Loucy (cell line): ENCODE measurements around the gene OPRM1.

Source experiments
- H2AFZ ChIP-seq: fragments of 200-600 bp; sonication (generic); 2 replicates; pipeline ENCODE4 v1.6.0; 2016; ENCODE audit warnings: antibody characterized with exemption, mild to moderate bottlenecking, low read length, moderate library complexity
- H3F3A ChIP-seq: fragments of 200-600 bp; 2 replicates; pipeline ENCODE4 v1.6.0; 2016; ENCODE audit warnings: antibody characterized with exemption, low read depth, mild to moderate bottlenecking
- H3K27me3 ChIP-seq: fragments of 200-600 bp; sonication (generic); 2 replicates; pipeline ENCODE4 v1.6.1; 2014; ENCODE audit warnings: low read length, mild to moderate bottlenecking; ENCODE audit not compliant: insufficient read depth, poor library complexity, severe bottlenecking
- H3K36me3 ChIP-seq: fragments of 200-600 bp; sonication (generic); 2 replicates; pipeline ENCODE4 v1.6.1; 2016; ENCODE audit warnings: low read length; ENCODE audit not compliant: insufficient read depth
- H3K4me1 ChIP-seq: fragments of 200-600 bp; sonication (generic); 2 replicates; pipeline ENCODE4 v1.5.1; 2014; ENCODE audit warnings: low read length, mild to moderate bottlenecking; ENCODE audit not compliant: insufficient read depth, poor library complexity, severe bottlenecking
- H3K4me2 ChIP-seq: fragments of 200-600 bp; sonication (generic); 2 replicates; pipeline ENCODE4 v1.6.0; 2014; ENCODE audit warnings: antibody characterized with exemption, low read length, low read depth, mild to moderate bottlenecking; ENCODE audit not compliant: poor library complexity, severe bottlenecking
- H3K4me3 ChIP-seq: fragments of 200-600 bp; sonication (generic); 2 replicates; pipeline ENCODE4 v1.5.1; 2014; ENCODE audit warnings: low read length, mild to moderate bottlenecking, mixed read lengths; ENCODE audit not compliant: poor library complexity, severe bottlenecking
- H3K79me2 ChIP-seq: fragments of 200-600 bp; sonication (generic); 2 replicates; pipeline ENCODE4 v1.6.1; 2014; ENCODE audit warnings: low read length; ENCODE audit not compliant: insufficient read depth
- H3K9ac ChIP-seq: fragments of 200-600 bp; sonication (generic); 2 replicates; pipeline ENCODE4 v1.6.0; 2014; ENCODE audit warnings: mild to moderate bottlenecking, low read depth, low read length, moderate library complexity; ENCODE audit not compliant: poor library complexity, severe bottlenecking
- H3K9me2 ChIP-seq: fragments of 200-600 bp; sonication (generic); replicated peaks from 2 replicates; pipeline ENCODE4 v1.6.1; 2016; ENCODE audit warnings: low read depth, low read length, mixed read lengths
- H3K9me3 ChIP-seq: fragments of 200-600 bp; sonication (generic); 2 replicates; pipeline ENCODE4 v1.6.1; 2014; ENCODE audit warnings: mild to moderate bottlenecking, antibody characterized with exemption, low read length, low read depth; ENCODE audit not compliant: insufficient read depth
- H4K20me1 ChIP-seq: fragments of 200-600 bp; sonication (generic); 2 replicates; pipeline ENCODE4 v1.6.0; 2014; ENCODE audit warnings: antibody characterized with exemption, low read length, mild to moderate bottlenecking; ENCODE audit not compliant: insufficient read depth, poor library complexity, severe bottlenecking
- EZH2phosphoT487 ChIP-seq: fragments of 200-600 bp; IDR thresholded peaks from 2 replicates; pipeline ENCODE4 v1.6.1; 2018; ENCODE audit warnings: antibody characterized with exemption, mild to moderate bottlenecking, moderate library complexity, borderline replicate concordance
- TF ChIP-seq, protein P1 (sequence below): fragments of 200-600 bp; sonication (generic); conservative IDR thresholded peaks from 2 replicates; pipeline ENCODE4 v1.5.1; 2014; ENCODE audit warnings: mild to moderate bottlenecking, antibody characterized with exemption, low read length

OPRM1 gene

DNA sequence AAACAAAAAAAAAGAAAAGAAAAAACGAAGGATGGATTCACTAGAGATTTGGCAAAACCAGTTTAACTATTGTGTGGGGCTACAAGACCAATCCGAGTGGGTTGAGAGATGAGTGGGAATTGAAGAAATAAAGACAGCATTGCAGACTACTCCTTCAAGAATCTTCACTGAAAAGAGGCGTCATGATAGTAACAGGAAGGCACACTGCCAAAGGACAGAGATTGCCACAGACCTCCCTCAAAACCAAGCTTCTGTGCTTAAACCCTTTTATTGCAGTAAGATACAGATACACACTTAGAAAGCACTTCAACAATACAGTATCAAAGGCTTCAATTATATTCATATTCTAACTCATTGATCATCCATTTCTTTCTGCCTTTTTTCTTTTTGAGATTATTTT lies 213.6 kb downstream of the OPRM1 start:
- H4K20me1 ChIP-seq, result no peaks in the 10 kb centered on the region
- no peak overlapping the region for H3K4me2 ChIP-seq
- TF ChIP-seq, protein P1, sequence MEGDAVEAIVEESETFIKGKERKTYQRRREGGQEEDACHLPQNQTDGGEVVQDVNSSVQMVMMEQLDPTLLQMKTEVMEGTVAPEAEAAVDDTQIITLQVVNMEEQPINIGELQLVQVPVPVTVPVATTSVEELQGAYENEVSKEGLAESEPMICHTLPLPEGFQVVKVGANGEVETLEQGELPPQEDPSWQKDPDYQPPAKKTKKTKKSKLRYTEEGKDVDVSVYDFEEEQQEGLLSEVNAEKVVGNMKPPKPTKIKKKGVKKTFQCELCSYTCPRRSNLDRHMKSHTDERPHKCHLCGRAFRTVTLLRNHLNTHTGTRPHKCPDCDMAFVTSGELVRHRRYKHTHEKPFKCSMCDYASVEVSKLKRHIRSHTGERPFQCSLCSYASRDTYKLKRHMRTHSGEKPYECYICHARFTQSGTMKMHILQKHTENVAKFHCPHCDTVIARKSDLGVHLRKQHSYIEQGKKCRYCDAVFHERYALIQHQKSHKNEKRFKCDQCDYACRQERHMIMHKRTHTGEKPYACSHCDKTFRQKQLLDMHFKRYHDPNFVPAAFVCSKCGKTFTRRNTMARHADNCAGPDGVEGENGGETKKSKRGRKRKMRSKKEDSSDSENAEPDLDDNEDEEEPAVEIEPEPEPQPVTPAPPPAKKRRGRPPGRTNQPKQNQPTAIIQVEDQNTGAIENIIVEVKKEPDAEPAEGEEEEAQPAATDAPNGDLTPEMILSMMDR, result no peak
- no peak for TF ChIP-seq EZH2phosphoT487
- no peaks in the 10 kb centered on the region; the same call in 1 of the 2 replicates for H3F3A ChIP-seq
- H3K4me3 ChIP-seq, result no peak overlapping the region
- H3K9me3 ChIP-seq, result peaks cover 6% of the 10 kb centered on the region; the same call in 1 of the 2 replicates
- no peak overlapping the region for H2AFZ ChIP-seq
- no peak overlapping the region for H3K9ac ChIP-seq
- H3K4me1 ChIP-seq, result peaks cover 51% of the 10 kb centered on the region
- no peaks in the 10 kb centered on the region for H3K9me2 ChIP-seq
- H3K27me3 ChIP-seq, result no peaks in the 10 kb centered on the region
- H3K36me3 ChIP-seq, result no peaks in the 10 kb centered on the region
- no peaks in the 10 kb centered on the region for H3K79me2 ChIP-seq

- H3K27me3 ChIP-seq, result no peaks in the 10 kb centered on the region
- no peak overlapping the region for H3K4me3 ChIP-seq
- H4K20me1 ChIP-seq, result no peaks in the 10 kb centered on the region
- TF ChIP-seq, protein P1, result no peak
- no peak for TF ChIP-seq EZH2phosphoT487
- no peak overlapping the region for H3K4me2 ChIP-seq
- H2AFZ ChIP-seq, result no peak overlapping the region
- peaks cover 6% of the 10 kb centered on the region; the same call in 1 of the 2 replicates for H3K9me3 ChIP-seq
- H3K9me2 ChIP-seq, result no peaks in the 10 kb centered on the region
- no peaks in the 10 kb centered on the region for H3K79me2 ChIP-seq
- no peaks in the 10 kb centered on the region for H3F3A ChIP-seq
- no peak overlapping the region for H3K9ac ChIP-seq
- H3K4me1 ChIP-seq, result peaks cover 25% of the 10 kb centered on the region
- no peaks in the 10 kb centered on the region for H3K36me3 ChIP-seq
Observed at GRCh38 chr6:154257067-154257466, 218.0 kb downstream of the OPRM1 start.

DNA sequence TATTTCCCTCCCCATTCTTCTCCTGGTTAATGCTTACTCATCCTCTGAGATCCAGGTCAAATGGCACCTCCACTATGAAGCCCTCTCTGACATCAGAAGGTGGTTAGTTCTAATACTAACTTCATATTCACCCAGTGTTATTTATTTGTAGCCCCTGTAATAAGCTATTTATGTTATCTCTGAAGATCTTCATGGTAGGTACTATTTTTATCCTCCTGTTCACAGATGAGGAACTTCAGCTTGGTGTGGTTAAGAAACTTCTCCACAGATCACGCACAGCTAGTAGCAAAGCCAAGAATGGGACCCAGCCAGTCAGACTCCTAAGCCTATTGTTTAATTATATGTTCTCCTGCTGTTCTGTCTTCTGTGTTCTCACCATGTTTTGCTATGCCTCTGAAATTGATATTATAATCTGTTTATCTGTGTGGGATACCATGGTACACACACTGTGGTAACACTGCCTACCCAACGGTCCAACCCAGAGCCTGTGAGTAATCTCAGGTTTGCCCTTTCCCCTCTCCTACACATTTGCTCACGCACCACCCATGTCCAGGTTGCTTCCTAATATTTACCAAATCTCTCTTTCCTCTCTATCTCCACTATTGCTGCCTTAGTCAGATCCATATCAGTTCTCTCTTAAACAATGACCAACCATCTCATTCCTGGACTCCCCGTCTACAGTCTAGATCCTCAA lies 219.2 kb downstream of the OPRM1 start:
- no peaks in the 10 kb centered on the region for H4K20me1 ChIP-seq
- H3K4me3 ChIP-seq, result no peak overlapping the region
- no peaks in the 10 kb centered on the region for H3K9me2 ChIP-seq
- no peak overlapping the region for H3K4me2 ChIP-seq
- no peaks in the 10 kb centered on the region for H3F3A ChIP-seq
- H3K9me3 ChIP-seq, result peaks cover 6% of the 10 kb centered on the region; the same call in 1 of the 2 replicates
- TF ChIP-seq, protein P1, result no peak
- TF ChIP-seq EZH2phosphoT487, result no peak
- peaks cover 18% of the 10 kb centered on the region for H3K4me1 ChIP-seq
- no peaks in the 10 kb centered on the region for H3K27me3 ChIP-seq
- no peaks in the 10 kb centered on the region for H3K36me3 ChIP-seq
- H3K9ac ChIP-seq, result no peak overlapping the region
- H2AFZ ChIP-seq, result no peak overlapping the region; the same call in 1 of the 2 replicates
- H3K79me2 ChIP-seq, result no peaks in the 10 kb centered on the region
